CD14-positive monocyte (primary cell): ENCODE data around the gene IGSF8. TPM values are rescaled to one million over a fixed set of nuclear protein-coding genes. Genes with fewer than 3 reads are reported as not detected.

Experiments
- DNase-seq, 3 donors: peaks; one replicate each; pipeline ENCODE4 v3.0.0-alpha.2; 2011 to 2022
- H2AFZ ChIP-seq: 2 replicates; pipeline ENCODE4 v1.6.0; 2012; ENCODE audit warnings: mild to moderate bottlenecking, low read depth, low read length, inconsistent platforms; ENCODE audit not compliant: insufficient read depth, poor library complexity, severe bottlenecking
- H3K27ac ChIP-seq, 2 donors: 1 replicate in 1 of 2; 2 replicates in 1 of 2; pipeline ENCODE4 v1.5.1; 2012 to 2013; ENCODE audit warnings: low read length in 2 of 2, control low read depth in 1 of 2, inconsistent platforms in 1 of 2, low read depth in 1 of 2, mild to moderate bottlenecking in 1 of 2
- H3K27me3 ChIP-seq, 2 donors: one replicate each; pipeline versions ENCODE4 v1.6.0 to v1.6.1; 2011 to 2013; ENCODE audit warnings: low read length in 2 of 2; ENCODE audit not compliant: control insufficient read depth in 2 of 2, insufficient read depth in 2 of 2
- H3K36me3 ChIP-seq, 2 donors: replicated peaks in 1 of 2; 1 replicate in 1 of 2; 2 replicates in 1 of 2; pipeline versions ENCODE4 v1.5.1 to v1.6.1; 2012 to 2013; ENCODE audit warnings: low read length in 2 of 2, control low read depth in 1 of 2, inconsistent platforms in 1 of 2, mild to moderate bottlenecking in 1 of 2; ENCODE audit not compliant: insufficient read depth in 2 of 2, control insufficient read depth in 1 of 2
- H3K4me1 ChIP-seq, 2 donors: 1 replicate in 1 of 2; 2 replicates in 1 of 2; pipeline versions ENCODE4 v1.5.1 to v1.6.1; 2012 to 2013; ENCODE audit warnings: low read length in 2 of 2, control low read depth in 1 of 2, inconsistent platforms in 1 of 2, mild to moderate bottlenecking in 1 of 2, moderate library complexity in 1 of 2; ENCODE audit not compliant: insufficient read depth in 2 of 2, control insufficient read depth in 1 of 2
- H3K4me2 ChIP-seq: replicated peaks from 2 replicates; pipeline ENCODE3; 2012; ENCODE audit warnings: low read length, moderate library complexity, mild to moderate bottlenecking; ENCODE audit not compliant: poor library complexity, severe bottlenecking; ENCODE audit errors: extremely low read depth
- H3K4me3 ChIP-seq, 3 experiments: fragments of 200-600 bp in 1 of 3; sonication (generic) in 1 of 3; replicated peaks in 1 of 3; 1 replicate in 2 of 3; 2 replicates in 1 of 3; pipeline ENCODE4 v1.5.1; 2011 to 2013; ENCODE audit warnings: low read length in 3 of 3, mild to moderate bottlenecking in 3 of 3, control low read depth in 2 of 3, low read depth in 2 of 3, inconsistent platforms in 1 of 3, moderate library complexity in 1 of 3
- H3K79me2 ChIP-seq: 2 replicates; pipeline ENCODE4 v1.6.0; 2012; ENCODE audit warnings: mild to moderate bottlenecking, control low read depth, inconsistent platforms, low read length, moderate library complexity; ENCODE audit not compliant: insufficient read depth
- H3K9ac ChIP-seq: 2 replicates; pipeline ENCODE4 v1.6.0; 2017; ENCODE audit warnings: low read length, mild to moderate bottlenecking; ENCODE audit not compliant: insufficient read depth, poor library complexity, severe bottlenecking
- H3K9me3 ChIP-seq, 2 donors: replicated peaks in 1 of 2; 1 replicate in 1 of 2; 2 replicates in 1 of 2; pipeline versions ENCODE4 v1.5.1 to v1.6.1; 2012 to 2013; ENCODE audit warnings: low read length in 2 of 2, control low read depth in 1 of 2; ENCODE audit not compliant: control insufficient read depth in 1 of 2, insufficient read depth in 1 of 2
- H4K20me1 ChIP-seq: 2 replicates; pipeline ENCODE4 v1.6.0; 2012; ENCODE audit warnings: mild to moderate bottlenecking, low read length, control low read depth, moderate library complexity; ENCODE audit not compliant: insufficient read depth
- H3K27ac Mint-ChIP-seq, 7 donors: one replicate each; pipeline ENCODE4 v1.8.0; 2020; ENCODE audit warnings: mild to moderate bottlenecking in 7 of 7, mixed read lengths in 7 of 7, moderate library complexity in 6 of 7, inconsistent platforms in 2 of 7
- H3K27me3 Mint-ChIP-seq, 3 donors: one replicate each; pipeline ENCODE4 v1.8.0; 2021 to 2022; ENCODE audit warnings: low read depth in 3 of 3, mild to moderate bottlenecking in 3 of 3, mixed read lengths in 3 of 3, moderate library complexity in 3 of 3, inconsistent platforms in 1 of 3
- H3K36me3 Mint-ChIP-seq, 2 donors: one replicate each; pipeline ENCODE4 v1.8.0; 2020; ENCODE audit warnings: mixed read lengths in 2 of 2, inconsistent platforms in 1 of 2, mild to moderate bottlenecking in 1 of 2
- H3K4me1 Mint-ChIP-seq: one replicate; pipeline ENCODE4 v1.8.0; 2020; ENCODE audit warnings: mild to moderate bottlenecking, mixed read lengths
- H3K4me3 Mint-ChIP-seq, 2 donors: one replicate each; pipeline ENCODE4 v1.8.0; 2020; ENCODE audit warnings: mild to moderate bottlenecking in 2 of 2, mixed read lengths in 2 of 2, moderate library complexity in 1 of 2
- H3K9me3 Mint-ChIP-seq, 7 donors: one replicate each; pipeline ENCODE4 v1.8.0; 2020 to 2022; ENCODE audit warnings: mixed read lengths in 7 of 7, mild to moderate bottlenecking in 6 of 7, moderate library complexity in 6 of 7, inconsistent platforms in 2 of 7
- WGBS: methylation state at CpG from one replicate; pipeline ENCODE4 v1.1.5; 2013; ENCODE audit warnings: missing lambda C conversion rate; ENCODE audit not compliant: insufficient coverage; 5-methylcytosine and 5-hydroxymethylcytosine counted together
- intact Hi-C, 2 donors: fragments of 100-400 bp; cut with micrococcal nuclease; formaldehyde crosslinking; loops; one replicate each; pipeline versions ENCODE4 v1.15.0 to v1.15.1; 2023
- polyA plus RNA-seq, 3 donors: library from polyadenylated mRNA; depleted of rRNA in 1 of 3; unstranded in 2 of 3; stranded (reverse) in 1 of 3; fragments of 300-500 nt in 2 of 3; fragments of >200 nt in 1 of 3; fragmentation: Illumina TruSeq in 2 of 3; gene quantifications; 1 replicate in 2 of 3; 2 replicates in 1 of 3; pipeline ENCODE4 v1.2.3, GENCODE V29; 2012 to 2021
- TF ChIP-seq, protein P1 (sequence below): fragments of 200-600 bp; IDR thresholded peaks from one replicate; pipeline ENCODE4 v1.8.0; 2022; ENCODE audit warnings: antibody characterized with exemption, mild to moderate bottlenecking

Gene IGSF8
- polyA plus RNA-seq, 3 donors: 9.6 to 23.9 (median 10.8) TPM

DNA sequence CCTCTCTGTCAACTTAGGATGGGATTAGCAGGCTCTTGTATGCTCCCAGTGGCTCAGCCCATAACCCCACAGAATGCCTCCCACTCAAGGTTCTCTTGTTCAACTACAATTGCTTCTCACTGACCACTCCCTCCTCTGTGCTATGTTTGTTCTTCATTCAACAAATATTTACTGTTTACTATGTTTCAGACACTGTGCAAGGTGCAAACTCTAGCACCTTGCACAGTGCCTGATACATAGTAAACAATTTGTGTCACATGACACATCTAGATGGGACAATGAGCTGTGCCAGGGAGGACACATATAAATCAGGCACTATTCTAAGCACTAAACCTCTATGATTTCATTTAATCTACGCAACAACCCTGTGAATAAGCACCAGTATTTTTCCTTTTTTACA is 32.5 kb upstream of the IGSF8 start:
- Histone ChIP-seq H3K9ac (no peak overlapping the region), H2AFZ (no peak overlapping the region), H3K36me3 (no peaks in the 10 kb centered on the region), H3K9me3 (no peaks in the 10 kb centered on the region), H3K4me2 (no peak overlapping the region), H3K27ac (no peak overlapping the region), H3K4me3 (no peak overlapping the region), H4K20me1 (no peaks in the 10 kb centered on the region), H3K27me3 (no peaks in the 10 kb centered on the region), H3K79me2 (no peaks in the 10 kb centered on the region), H3K4me1 (peaks cover 12 to 13% of the 10 kb centered on the region in 2 donors)
- no peaks in the 10 kb centered on the region for H3K36me3 Mint-ChIP-seq
- H3K4me3 Mint-ChIP-seq: no peak overlapping the region
- peaks cover 9 to 11% (median 10%) of the 10 kb centered on the region in 3 donors for H3K27me3 Mint-ChIP-seq
- intact Hi-C loops: no loop called here
- no peak overlapping the region for H3K27ac Mint-ChIP-seq
- H3K4me1 Mint-ChIP-seq: peaks cover 9% of the 10 kb centered on the region
- H3K9me3 Mint-ChIP-seq: no peaks in the 10 kb centered on the region
- TF ChIP-seq, protein P1, sequence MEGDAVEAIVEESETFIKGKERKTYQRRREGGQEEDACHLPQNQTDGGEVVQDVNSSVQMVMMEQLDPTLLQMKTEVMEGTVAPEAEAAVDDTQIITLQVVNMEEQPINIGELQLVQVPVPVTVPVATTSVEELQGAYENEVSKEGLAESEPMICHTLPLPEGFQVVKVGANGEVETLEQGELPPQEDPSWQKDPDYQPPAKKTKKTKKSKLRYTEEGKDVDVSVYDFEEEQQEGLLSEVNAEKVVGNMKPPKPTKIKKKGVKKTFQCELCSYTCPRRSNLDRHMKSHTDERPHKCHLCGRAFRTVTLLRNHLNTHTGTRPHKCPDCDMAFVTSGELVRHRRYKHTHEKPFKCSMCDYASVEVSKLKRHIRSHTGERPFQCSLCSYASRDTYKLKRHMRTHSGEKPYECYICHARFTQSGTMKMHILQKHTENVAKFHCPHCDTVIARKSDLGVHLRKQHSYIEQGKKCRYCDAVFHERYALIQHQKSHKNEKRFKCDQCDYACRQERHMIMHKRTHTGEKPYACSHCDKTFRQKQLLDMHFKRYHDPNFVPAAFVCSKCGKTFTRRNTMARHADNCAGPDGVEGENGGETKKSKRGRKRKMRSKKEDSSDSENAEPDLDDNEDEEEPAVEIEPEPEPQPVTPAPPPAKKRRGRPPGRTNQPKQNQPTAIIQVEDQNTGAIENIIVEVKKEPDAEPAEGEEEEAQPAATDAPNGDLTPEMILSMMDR: no peak
- no CpG with 5 or more reads among the region's 1 CpG for WGBS
- DNase-seq: no peak

DNA sequence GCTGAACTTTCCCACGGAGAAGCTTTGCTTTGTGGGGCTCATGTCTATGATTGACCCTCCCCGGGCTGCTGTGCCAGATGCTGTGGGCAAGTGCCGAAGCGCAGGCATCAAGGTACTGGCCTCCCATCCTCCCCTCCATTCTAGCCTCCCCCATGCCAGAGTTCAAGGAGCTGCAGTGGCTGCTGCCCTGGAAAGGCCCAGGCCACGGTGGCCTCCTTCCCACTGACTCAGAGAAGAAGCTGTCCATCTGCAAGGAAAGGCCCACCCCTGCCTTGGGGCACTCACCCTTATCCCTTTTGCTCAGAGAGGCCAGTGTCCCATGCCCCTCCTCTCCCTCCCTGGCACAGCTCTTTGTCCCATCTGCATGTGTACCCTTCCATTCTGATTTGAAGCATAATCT is 32.1 kb upstream of the IGSF8 start:
- intact Hi-C loops: no loop called here
- no peak overlapping the region for H3K4me2 ChIP-seq
- H3K4me3 Mint-ChIP-seq: no peak overlapping the region
- no peaks in the 10 kb centered on the region for H4K20me1 ChIP-seq
- no peak overlapping the region for H3K27ac ChIP-seq
- H3K4me3 ChIP-seq: no peak overlapping the region
- no peak overlapping the region for H3K9ac ChIP-seq
- peaks cover 9 to 10% (median 9%) of the 10 kb centered on the region in 3 donors for H3K27me3 Mint-ChIP-seq
- no peaks in the 10 kb centered on the region for H3K9me3 Mint-ChIP-seq
- peaks cover 12 to 13% of the 10 kb centered on the region in 2 donors for H3K4me1 ChIP-seq
- peak overlapping the region in 1 of 7 donors; percentile 12 for H3K27ac Mint-ChIP-seq
- TF ChIP-seq, protein P1: no peak
- H3K9me3 ChIP-seq: no peaks in the 10 kb centered on the region
- no peaks in the 10 kb centered on the region for H3K36me3 Mint-ChIP-seq
- peaks cover 9% of the 10 kb centered on the region for H3K4me1 Mint-ChIP-seq
- H2AFZ ChIP-seq: no peak overlapping the region
- DNase-seq: no peak
- 84% methylated on average over 5 of the region's 5 CpGs for WGBS
- no peaks in the 10 kb centered on the region for H3K27me3 ChIP-seq
- no peaks in the 10 kb centered on the region for H3K79me2 ChIP-seq
- no peaks in the 10 kb centered on the region for H3K36me3 ChIP-seq
